ENCODE results near the gene PPFIA1. TPM values are rescaled to one million over a fixed set of nuclear protein-coding genes. Genes with fewer than 3 reads are reported as not detected.
"Not testable (repeated sequence)": the region's sequence is repeated elsewhere in the genome, so short reads cannot be mapped to it uniquely, and the experiment has no call there.

The PPFIA1 gene
- total and polyA plus RNA-seq, 4 donors: 35.6 to 54.9 (median 47.3) TPM

GRCh38 chr11:70404244-70404643, 133.8 kb downstream of the PPFIA1 start:
- Histone ChIP-seq H3K27ac (ENCODE audit: low read depth, low read length) (no peak overlapping the region), H3K36me3 (ENCODE audit: control insufficient read depth, insufficient read depth, low read length) (peaks cover 41% of the 10 kb centered on the region), H3K4me3 (ENCODE audit: low read depth, low read length) (no peak overlapping the region), H3K27me3 (ENCODE audit: control insufficient read depth, insufficient read depth, low read length) (no peaks in the 10 kb centered on the region), H3K4me1 (ENCODE audit: control insufficient read depth, insufficient read depth, low read length) (peaks cover 14% of the 10 kb centered on the region), H3K9me3 (ENCODE audit: control insufficient read depth, insufficient read depth, low read length) (no peaks in the 10 kb centered on the region)
- 75% methylated on average over 8 of the region's 11 CpGs for WGBS (ENCODE audit: insufficient coverage)
- DNase-seq (ENCODE audit: low read depth in 4 of 6, low spot score in 6 of 6): no peak

DNA sequence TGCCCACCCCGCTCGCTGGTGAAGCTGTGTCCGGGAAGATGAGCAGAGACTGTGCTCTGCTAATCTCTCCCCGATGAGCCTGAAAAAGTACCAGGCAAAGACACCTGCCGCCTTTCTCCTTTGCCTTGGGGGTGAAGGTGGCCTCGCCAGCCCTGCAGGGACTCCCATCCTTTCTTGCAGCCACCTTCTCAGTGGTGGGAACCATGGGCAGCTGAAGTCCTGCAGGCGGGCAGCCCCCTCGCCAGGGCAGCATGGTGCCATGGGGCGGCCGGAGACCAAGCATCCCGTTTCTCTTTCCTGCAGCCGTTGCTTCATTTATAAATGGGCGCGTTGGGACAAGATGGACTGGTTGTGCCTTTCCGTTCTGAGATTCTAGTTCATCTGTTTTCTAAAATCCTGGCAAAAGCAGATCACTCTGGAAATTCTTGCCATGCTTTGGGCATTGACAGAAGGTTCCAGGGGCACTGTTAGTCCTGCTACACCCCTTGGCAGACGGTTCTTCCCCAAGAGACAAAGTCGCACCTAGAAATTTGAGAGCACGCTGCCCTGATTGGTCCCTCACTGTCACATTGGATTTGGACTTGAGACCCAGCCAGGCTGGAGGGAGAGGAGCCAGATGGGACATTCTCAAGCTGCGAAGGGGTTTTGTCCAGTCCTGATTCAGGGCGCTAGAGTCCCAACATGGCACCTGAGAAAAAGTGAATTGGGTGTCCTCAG, 135.3 kb downstream of the PPFIA1 start:
- Histone ChIP-seq H3K4me3 (ENCODE audit: low read depth, low read length) (no peak overlapping the region), H3K36me3 (ENCODE audit: control insufficient read depth, insufficient read depth, low read length) (peaks cover 54% of the 10 kb centered on the region), H3K9me3 (ENCODE audit: control insufficient read depth, insufficient read depth, low read length) (no peaks in the 10 kb centered on the region), H3K27me3 (ENCODE audit: control insufficient read depth, insufficient read depth, low read length) (no peaks in the 10 kb centered on the region), H3K4me1 (ENCODE audit: control insufficient read depth, insufficient read depth, low read length) (no peaks in the 10 kb centered on the region), H3K27ac (ENCODE audit: low read depth, low read length) (no peak overlapping the region)
- DNase-seq (ENCODE audit: low read depth in 4 of 6, low spot score in 6 of 6): no peak
- 91% methylated on average over 20 of the region's 20 CpGs for WGBS (ENCODE audit: insufficient coverage)

GRCh38 chr11:70407121-70407520, 136.6 kb downstream of the PPFIA1 start:
- no peak for DNase-seq (ENCODE audit: low read depth in 4 of 6, low spot score in 6 of 6)
- no peaks in the 10 kb centered on the region for H3K4me1 ChIP-seq (ENCODE audit: control insufficient read depth, insufficient read depth, low read length)
- no peak overlapping the region for H3K27ac ChIP-seq (ENCODE audit: low read depth, low read length)
- WGBS (ENCODE audit: insufficient coverage): 93% methylated on average over 13 of the region's 13 CpGs
- H3K9me3 ChIP-seq (ENCODE audit: control insufficient read depth, insufficient read depth, low read length): no peaks in the 10 kb centered on the region
- H3K4me3 ChIP-seq (ENCODE audit: low read depth, low read length): no peak overlapping the region
- H3K36me3 ChIP-seq (ENCODE audit: control insufficient read depth, insufficient read depth, low read length): peaks cover 65% of the 10 kb centered on the region
- H3K27me3 ChIP-seq (ENCODE audit: control insufficient read depth, insufficient read depth, low read length): no peaks in the 10 kb centered on the region

DNA sequence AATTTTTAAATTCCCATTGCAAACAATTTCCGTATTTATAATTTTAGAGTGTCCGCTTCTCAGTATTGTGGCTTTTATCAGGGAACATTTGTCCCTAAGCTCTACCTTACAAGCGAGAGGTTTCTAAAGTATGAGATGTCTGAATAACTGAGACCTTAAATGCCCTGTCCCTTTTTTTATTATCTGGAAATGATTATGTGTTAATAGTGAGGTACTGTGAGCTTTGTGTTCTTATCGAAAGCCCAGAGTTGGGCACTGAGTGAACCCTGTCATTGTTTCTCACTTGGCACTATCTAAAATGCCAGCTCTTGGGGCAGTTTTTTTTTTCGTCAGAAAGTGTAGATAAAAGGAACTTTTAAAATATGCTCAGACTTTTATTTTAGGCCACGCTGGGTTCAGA, 137.3 kb downstream of the PPFIA1 start:
- Histone ChIP-seq H3K4me3 (ENCODE audit: low read depth, low read length) (no peak overlapping the region), H3K4me1 (ENCODE audit: control insufficient read depth, insufficient read depth, low read length) (no peaks in the 10 kb centered on the region), H3K36me3 (ENCODE audit: control insufficient read depth, insufficient read depth, low read length) (peaks cover 71% of the 10 kb centered on the region), H3K27ac (ENCODE audit: low read depth, low read length) (no peak overlapping the region), H3K9me3 (ENCODE audit: control insufficient read depth, insufficient read depth, low read length) (no peaks in the 10 kb centered on the region), H3K27me3 (ENCODE audit: control insufficient read depth, insufficient read depth, low read length) (no peaks in the 10 kb centered on the region)
- 100% methylated on average over 3 of the region's 6 CpGs for WGBS (ENCODE audit: insufficient coverage)
- no peak for DNase-seq (ENCODE audit: low read depth in 4 of 6, low spot score in 6 of 6)

- not testable (repeated sequence) for H3K27ac ChIP-seq (ENCODE audit: low read depth, low read length); H3K9me3 ChIP-seq (ENCODE audit: control insufficient read depth, insufficient read depth, low read length); H3K4me1 ChIP-seq (ENCODE audit: control insufficient read depth, insufficient read depth, low read length); H3K4me3 ChIP-seq (ENCODE audit: low read depth, low read length); H3K27me3 ChIP-seq (ENCODE audit: control insufficient read depth, insufficient read depth, low read length); DNase-seq (ENCODE audit: low read depth in 4 of 6, low spot score in 6 of 6)
- peaks cover 76% of the 10 kb centered on the region for H3K36me3 ChIP-seq (ENCODE audit: control insufficient read depth, insufficient read depth, low read length)
- 88% methylated on average over 1 of the region's 4 CpGs for WGBS (ENCODE audit: insufficient coverage)
These were observed 137.8 kb downstream of the PPFIA1 start for GRCh38 chr11:70408326-70408725.

- no peak overlapping the region for H3K27ac ChIP-seq (ENCODE audit: low read depth, low read length)
- H3K4me1 ChIP-seq (ENCODE audit: control insufficient read depth, insufficient read depth, low read length): no peaks in the 10 kb centered on the region
- WGBS (ENCODE audit: insufficient coverage): 94% methylated on average over 9 of the region's 10 CpGs
- H3K4me3 ChIP-seq (ENCODE audit: low read depth, low read length): no peak overlapping the region
- H3K9me3 ChIP-seq (ENCODE audit: control insufficient read depth, insufficient read depth, low read length): no peaks in the 10 kb centered on the region
- no peak for DNase-seq (ENCODE audit: low read depth in 4 of 6, low spot score in 6 of 6)
- no peaks in the 10 kb centered on the region for H3K27me3 ChIP-seq (ENCODE audit: control insufficient read depth, insufficient read depth, low read length)
- H3K36me3 ChIP-seq (ENCODE audit: control insufficient read depth, insufficient read depth, low read length): peaks cover 84% of the 10 kb centered on the region
These were observed 138.9 kb downstream of the PPFIA1 start for GRCh38 chr11:70409437-70409836.

GRCh38 chr11:70409871-70410270, 139.4 kb downstream of the PPFIA1 start:
- no peak overlapping the region for H3K4me3 ChIP-seq (ENCODE audit: low read depth, low read length)
- WGBS (ENCODE audit: insufficient coverage): 95% methylated on average over 7 of the region's 7 CpGs
- H3K36me3 ChIP-seq (ENCODE audit: control insufficient read depth, insufficient read depth, low read length): peaks cover 86% of the 10 kb centered on the region
- no peaks in the 10 kb centered on the region for H3K27me3 ChIP-seq (ENCODE audit: control insufficient read depth, insufficient read depth, low read length)
- H3K27ac ChIP-seq (ENCODE audit: low read depth, low read length): no peak overlapping the region
- H3K4me1 ChIP-seq (ENCODE audit: control insufficient read depth, insufficient read depth, low read length): no peaks in the 10 kb centered on the region
- DNase-seq (ENCODE audit: low read depth in 4 of 6, low spot score in 6 of 6): no peak
- H3K9me3 ChIP-seq (ENCODE audit: control insufficient read depth, insufficient read depth, low read length): no peaks in the 10 kb centered on the region

DNA sequence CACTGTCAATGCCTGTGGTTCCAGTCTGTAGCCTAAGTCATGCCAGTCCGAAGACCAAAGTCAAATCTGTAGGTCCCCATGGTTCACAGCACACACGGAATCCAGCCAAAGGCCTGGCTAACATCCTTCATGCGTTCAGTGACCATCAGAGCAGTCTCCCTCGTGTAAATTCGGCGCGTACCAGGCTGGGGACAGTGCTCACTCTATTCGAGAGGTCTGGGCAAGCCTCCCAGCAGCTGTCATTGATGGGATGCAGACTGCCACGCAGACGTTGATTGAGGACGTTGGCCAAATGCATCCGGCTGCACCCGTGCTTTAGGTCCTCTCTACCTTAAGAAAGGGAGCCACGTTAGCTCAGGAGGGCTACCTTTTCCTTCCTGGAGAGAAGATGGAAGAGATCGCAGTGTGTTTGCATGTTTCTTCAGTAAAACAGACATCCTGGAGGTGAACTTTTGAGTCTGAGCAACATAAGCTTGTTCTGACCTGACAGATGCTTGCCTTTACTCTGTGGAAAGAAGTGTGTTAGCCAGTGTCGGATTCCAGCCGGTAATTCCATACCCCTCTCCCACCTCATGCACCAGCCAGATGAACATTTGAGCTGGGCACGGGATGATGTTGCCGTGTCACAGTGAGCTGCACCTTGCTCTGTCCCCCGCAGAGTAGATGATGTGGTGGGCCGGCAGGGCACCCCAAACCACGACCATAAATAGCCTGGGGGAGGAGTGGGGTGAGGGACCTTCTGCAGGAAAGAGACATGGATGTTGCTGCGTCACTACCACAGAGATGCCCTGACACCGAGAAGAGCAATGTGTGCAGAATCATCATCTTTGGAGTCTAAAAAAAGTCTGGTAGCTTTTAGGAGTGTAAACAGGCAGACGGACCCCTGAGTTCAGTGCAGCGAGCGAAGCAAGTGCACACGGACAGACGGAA, 140.1 kb downstream of the PPFIA1 start:
- 95% methylated on average over 20 of the region's 29 CpGs for WGBS (ENCODE audit: insufficient coverage)
- Histone ChIP-seq H3K4me3 (ENCODE audit: low read depth, low read length) (no peak overlapping the region), H3K36me3 (ENCODE audit: control insufficient read depth, insufficient read depth, low read length) (peaks cover 90% of the 10 kb centered on the region), H3K27ac (ENCODE audit: low read depth, low read length) (no peak overlapping the region), H3K9me3 (ENCODE audit: control insufficient read depth, insufficient read depth, low read length) (no peaks in the 10 kb centered on the region), H3K27me3 (ENCODE audit: control insufficient read depth, insufficient read depth, low read length) (no peaks in the 10 kb centered on the region), H3K4me1 (ENCODE audit: control insufficient read depth, insufficient read depth, low read length) (no peaks in the 10 kb centered on the region)
- DNase-seq (ENCODE audit: low read depth in 4 of 6, low spot score in 6 of 6): no peak

GRCh38 chr11:70411713-70412452, 141.4 kb downstream of the PPFIA1 start:
- no peak for DNase-seq (ENCODE audit: low read depth in 4 of 6, low spot score in 6 of 6)
- no peak overlapping the region for H3K4me3 ChIP-seq (ENCODE audit: low read depth, low read length)
- H3K27me3 ChIP-seq (ENCODE audit: control insufficient read depth, insufficient read depth, low read length): no peaks in the 10 kb centered on the region
- H3K36me3 ChIP-seq (ENCODE audit: control insufficient read depth, insufficient read depth, low read length): peaks cover 97% of the 10 kb centered on the region
- 97% methylated on average over 12 of the region's 15 CpGs for WGBS (ENCODE audit: insufficient coverage)
- no peaks in the 10 kb centered on the region for H3K4me1 ChIP-seq (ENCODE audit: control insufficient read depth, insufficient read depth, low read length)
- no peak overlapping the region for H3K27ac ChIP-seq (ENCODE audit: low read depth, low read length)
- H3K9me3 ChIP-seq (ENCODE audit: control insufficient read depth, insufficient read depth, low read length): no peaks in the 10 kb centered on the region

All from spinal cord (tissue), 10 donors.